BJ (cell line): Measurements from ENCODE around the gene AVPI1. TPM values are rescaled to one million over a fixed set of nuclear protein-coding genes. Genes with fewer than 3 reads are reported as not detected.

Source experiments
- CTCF ChIA-PET: fragments of 350-600 bp; formaldehyde crosslinking; extraction: SDS; loops from one replicate; lab custom pipeline; 2021; ENCODE audit warnings: antibody characterized with exemption, inconsistent platforms; lab: Yijun Ruan, JAX
- POLR2A ChIA-PET: fragments of 300-600 bp; sonication (Branson Sonifier 250); formaldehyde crosslinking; extraction: SDS; loops from one replicate; lab custom pipeline; 2021; ENCODE audit warnings: antibody characterized with exemption; lab: Charles Lee
- DNase-seq: peaks from one replicate; pipeline ENCODE4 v3.0.0-alpha.2; 2011; ENCODE audit warnings: low read depth
- H3K27me3 ChIP-seq: 2 replicates; pipeline ENCODE4 v1.6.0; 2011; ENCODE audit warnings: low read length; ENCODE audit not compliant: control insufficient read depth, insufficient read depth
- H3K36me3 ChIP-seq: 2 replicates; pipeline ENCODE4 v1.5.1; 2011; ENCODE audit warnings: low read length; ENCODE audit not compliant: control insufficient read depth, insufficient read depth
- H3K4me3 ChIP-seq: 2 replicates; pipeline ENCODE4 v1.5.1; 2011; ENCODE audit warnings: low read depth, mild to moderate bottlenecking, control low read depth, low read length
- CTCF ChIP-seq: IDR thresholded peaks from 2 replicates; pipeline ENCODE4 v1.5.1; 2011; ENCODE audit warnings: low read depth, mild to moderate bottlenecking, control low read depth, inconsistent platforms, low read length, moderate library complexity; ENCODE audit not compliant: insufficient read depth
- polyA plus RNA-seq: library from polyadenylated mRNA; depleted of rRNA; stranded (reverse); fragments of >200 nt; gene quantifications from 2 replicates; pipeline ENCODE4 v1.2.3, GENCODE V29; 2011; rRNA removed

Gene AVPI1
- polyA plus RNA-seq, 1 experiment: 32.4 TPM

GRCh38 chr10:97628228-97628627 is 58.8 kb downstream of the AVPI1 start:
- Histone ChIP-seq H3K4me3 (no peak overlapping the region), H3K36me3 (0 out of 2 replicates have a peak, but pooled peaks cover 1% of the 10 kb centered on the region), H3K27me3 (no peaks in the 10 kb centered on the region)
- TF ChIP-seq CTCF: no peak
- no peak for DNase-seq
- CTCF ChIA-PET: no interaction called here
- POLR2A ChIA-PET: no interaction called here

- DNase-seq: no peak
- CTCF ChIA-PET: interaction anchor here (1.1 to 1.3 kb wide), 2 partner anchors 11 to 15 kb away, joined by 4 to 6 read pairs; no protein-coding TSS in a partner anchor
These were observed 59.3 kb downstream of the AVPI1 start for GRCh38 chr10:97627731-97628130.

More at GRCh38 chr10:97627731-97628130, 59.3 kb downstream of the AVPI1 start:
- H3K36me3 ChIP-seq: 0 out of 2 replicates have a peak, but pooled peaks cover 1% of the 10 kb centered on the region
- TF ChIP-seq CTCF: no peak
- no peak overlapping the region for H3K4me3 ChIP-seq
- no peaks in the 10 kb centered on the region for H3K27me3 ChIP-seq
- POLR2A ChIA-PET: no interaction called here

Other genes starting within 250 kb of the AVPI1 start
- gene EXOSC1, start 241.2 kb downstream of the AVPI1 start, polyA plus RNA-seq: 49.4 and 58.9 TPM in 2 replicates
- gene ZDHHC16, start 241.1 kb downstream of the AVPI1 start, polyA plus RNA-seq: 89.3 and 101 TPM in 2 replicates
- 71.1 and 97.5 TPM in 2 replicates for gene MMS19, start 188.8 kb downstream of the AVPI1 start, polyA plus RNA-seq
- 22.7 and 39.0 TPM in 2 replicates for gene UBTD1, start 188.3 kb downstream of the AVPI1 start, polyA plus RNA-seq
- 0.16 and 0.37 TPM in 2 replicates for gene ANKRD2, start 114.5 kb downstream of the AVPI1 start, polyA plus RNA-seq
- 0.17 and 0.23 TPM in 2 replicates for gene HOGA1, start 102.9 kb downstream of the AVPI1 start, polyA plus RNA-seq
- not detected in 2 replicates for gene C10orf62, start 97.5 kb downstream of the AVPI1 start, polyA plus RNA-seq
- gene MORN4, start 53.7 kb downstream of the AVPI1 start, polyA plus RNA-seq: 13.8 and 16.4 TPM in 2 replicates
- 29.3 and 34.6 TPM in 2 replicates for gene PI4K2A, start 46.6 kb downstream of the AVPI1 start, polyA plus RNA-seq
- 63.9 and 79.4 TPM in 2 replicates for gene MARVELD1, start 26.5 kb upstream of the AVPI1 start, polyA plus RNA-seq
- 16.1 and 22.9 TPM in 2 replicates for gene ZFYVE27, start 49.9 kb upstream of the AVPI1 start, polyA plus RNA-seq
- gene SFRP5, start 84.8 kb upstream of the AVPI1 start, polyA plus RNA-seq: not detected in 2 replicates
- 0.01 TPM in 1 of 2 replicates, not detected in the other for gene GOLGA7B, start 162.6 kb upstream of the AVPI1 start, polyA plus RNA-seq